ENCODE measurements around the gene CH25H.
"Not testable (repeated sequence)": the region's sequence is repeated elsewhere in the genome, so short reads cannot be mapped to it uniquely, and the experiment has no call there.

CH25H gene

GRCh38 chr10:89228146-89228545 is 21.0 kb upstream of the CH25H start:
- DNase-seq = no peak

GRCh38 chr10:89226891-89227290 is 19.8 kb upstream of the CH25H start:
- DNase-seq = no peak

DNA sequence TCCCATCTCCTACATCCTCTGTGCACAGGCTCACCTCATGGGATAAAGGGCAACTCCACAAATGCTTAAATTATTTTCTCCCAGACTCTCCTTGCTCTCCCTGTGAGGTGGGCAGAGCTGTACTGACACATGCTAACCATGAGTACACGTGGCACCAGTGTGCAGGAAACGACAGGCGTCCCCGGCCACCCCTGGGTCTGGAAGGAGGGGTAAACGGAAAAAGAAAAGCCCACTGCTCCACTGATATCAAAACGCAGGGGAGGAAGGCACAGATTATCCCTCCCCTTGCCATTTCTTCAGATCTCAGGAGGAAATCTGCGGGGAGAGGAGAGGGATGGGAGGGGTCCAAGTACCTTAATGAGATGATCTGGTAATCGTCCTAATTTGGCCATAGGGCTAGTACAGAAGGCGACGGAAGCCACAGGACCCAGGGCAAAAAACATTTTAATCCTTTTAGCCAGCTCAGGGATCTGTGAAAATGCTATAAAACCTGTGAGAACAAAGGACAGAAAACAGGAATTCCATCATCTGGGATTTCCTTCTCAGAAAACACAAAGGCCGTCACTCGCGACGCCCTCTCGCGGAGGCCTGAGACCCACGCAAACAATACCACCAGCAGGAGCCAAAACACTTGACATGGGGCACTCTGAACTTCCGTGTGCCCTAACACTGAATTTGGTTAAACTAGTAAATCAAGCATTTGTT is 17.8 kb upstream of the CH25H start:
- DNase-seq = no peak

DNA sequence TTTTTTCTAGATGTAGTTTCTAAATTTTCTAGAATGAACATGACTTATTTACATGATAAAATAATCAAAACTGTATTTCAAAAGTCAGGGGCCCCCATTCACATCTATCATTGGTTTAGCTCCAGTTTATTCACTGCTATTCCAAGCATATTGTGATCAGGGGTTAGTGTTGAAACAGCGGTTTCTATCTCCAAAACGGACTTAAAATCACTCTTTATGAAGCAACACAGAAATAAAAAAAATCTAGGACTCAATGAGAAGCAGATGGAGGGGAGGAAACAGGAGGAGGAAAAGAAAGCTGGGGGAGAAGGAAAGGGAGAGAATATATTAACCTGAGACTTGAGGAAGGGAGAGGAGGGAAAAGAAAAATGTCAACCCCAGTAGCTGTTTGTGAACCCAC is 14.8 kb upstream of the CH25H start:
- DNase-seq = no peak

- no peak for DNase-seq
These were observed 12.5 kb upstream of the CH25H start for GRCh38 chr10:89219513-89220218.

DNA sequence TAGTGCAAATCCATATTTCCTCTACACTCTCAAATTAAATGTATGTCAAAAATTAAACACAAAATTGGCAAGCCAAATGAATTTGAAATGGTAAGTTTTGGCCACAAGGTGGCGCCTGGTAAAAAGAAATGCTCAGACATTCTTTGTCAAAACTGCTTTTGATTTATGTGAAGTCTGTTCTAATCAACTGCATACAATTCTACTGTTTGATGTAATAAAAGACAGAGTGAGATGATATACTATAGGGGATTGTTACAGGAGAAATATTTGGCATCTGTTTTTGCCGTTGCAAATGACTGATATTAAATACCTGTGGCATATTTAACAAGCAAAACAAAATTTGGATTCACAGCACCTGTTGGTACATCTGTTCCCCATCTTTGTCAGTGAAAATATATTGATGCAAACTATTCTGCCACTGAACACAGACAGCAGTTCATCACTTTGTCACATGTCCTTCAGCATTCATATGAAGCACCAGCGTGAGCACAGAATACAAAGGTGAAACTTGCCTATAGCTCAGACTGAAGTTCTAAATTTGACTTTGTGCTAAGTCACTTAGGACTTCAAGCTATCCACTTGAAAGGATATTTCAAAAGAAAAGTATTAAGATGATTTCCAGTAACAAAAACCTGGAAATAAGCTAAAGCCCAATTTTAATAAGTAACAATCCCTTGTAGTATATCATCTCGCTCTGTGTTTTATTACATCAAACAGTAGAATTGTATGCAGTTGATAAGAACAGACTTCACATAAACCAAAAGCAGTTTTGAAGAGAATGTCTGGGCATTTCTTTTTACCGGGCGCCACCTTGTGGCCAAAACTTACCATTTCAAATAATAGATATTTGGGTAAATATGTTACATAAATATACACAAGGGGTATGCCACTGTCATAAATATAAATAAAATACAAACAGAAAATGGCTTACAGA is 10.2 kb upstream of the CH25H start:
- peak; percentile 54 for DNase-seq

- no peak for DNase-seq
These were observed 8.9 kb upstream of the CH25H start for GRCh38 chr10:89216056-89216455.

DNA sequence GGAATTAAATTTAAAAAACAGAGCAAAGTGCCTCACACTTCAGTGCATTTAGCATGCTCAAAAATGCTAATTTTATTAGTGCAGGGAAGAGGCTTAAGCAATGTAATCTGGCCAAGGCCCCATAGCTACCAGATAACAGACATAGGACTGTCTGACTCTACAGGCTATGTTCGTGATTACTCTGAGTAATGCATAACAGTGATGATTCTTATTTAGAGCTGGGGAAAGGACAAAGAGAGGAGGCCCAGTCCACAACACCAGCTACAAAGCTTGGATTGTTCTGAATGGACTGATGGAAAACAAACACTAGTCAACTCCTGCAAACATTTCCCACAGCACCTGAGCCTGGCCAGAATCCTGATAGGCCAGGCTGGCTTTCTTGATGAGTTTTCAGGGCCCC is 8.4 kb upstream of the CH25H start:
- no peak for DNase-seq

DNA sequence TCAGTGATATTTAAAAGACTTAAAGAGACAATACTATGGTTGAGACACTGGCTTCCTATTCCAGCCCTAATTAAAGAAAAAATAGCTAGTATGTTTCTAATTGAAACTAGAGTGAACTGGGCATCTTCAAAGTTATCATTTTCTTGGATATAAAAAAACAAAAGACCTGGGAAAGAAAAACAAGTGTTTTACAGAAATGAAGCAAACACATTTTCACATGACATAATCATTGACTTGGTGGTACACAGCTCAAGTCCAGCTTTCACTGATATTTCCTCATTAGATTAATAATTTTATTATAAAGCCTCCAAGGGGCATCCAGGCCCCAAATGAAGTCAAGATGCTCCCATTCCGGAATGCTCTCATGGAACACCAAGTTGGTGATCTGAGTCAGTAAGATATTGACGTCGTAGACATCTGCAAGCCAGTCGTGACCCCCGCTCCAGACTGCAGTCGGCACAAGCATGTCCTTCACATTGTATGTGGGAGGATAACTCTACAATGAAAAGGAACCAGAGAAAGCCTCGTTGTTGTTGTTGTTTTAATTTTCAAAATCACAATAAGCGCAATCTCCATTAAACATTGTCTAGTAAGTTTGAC is 7.5 kb upstream of the CH25H start:
- no peak for DNase-seq

DNA sequence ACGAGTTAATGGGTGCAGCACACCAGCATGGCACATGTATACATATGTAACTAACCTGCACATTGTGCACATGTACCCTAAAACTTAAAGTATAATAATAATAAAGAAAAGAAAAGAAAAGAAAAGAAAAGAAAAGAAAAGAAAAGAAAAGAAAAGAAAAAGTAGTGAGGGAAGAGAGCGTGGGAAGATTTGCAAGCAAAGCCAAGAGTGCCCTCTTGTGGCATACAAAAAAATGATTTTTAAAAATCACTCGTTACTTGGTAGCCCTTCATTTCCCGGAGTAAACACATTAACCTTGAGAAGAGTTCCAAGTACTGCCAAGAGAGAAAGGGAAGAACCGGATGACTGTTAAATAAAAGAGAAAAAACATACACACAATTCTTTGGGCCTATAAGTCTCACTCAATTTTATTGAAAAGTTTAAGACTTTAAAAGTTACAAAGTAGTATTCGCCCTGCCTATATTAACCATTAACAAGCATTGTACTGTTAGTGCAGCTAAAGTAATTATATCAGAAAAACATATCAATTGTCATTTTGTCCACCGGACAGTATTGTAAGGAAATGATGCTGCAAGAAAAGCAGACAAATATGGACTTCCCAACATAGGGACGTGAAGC is 6.2 kb upstream of the CH25H start:
- no peak for DNase-seq

- no peak for DNase-seq
These were observed 3.8 kb upstream of the CH25H start for GRCh38 chr10:89210794-89211425.

DNA sequence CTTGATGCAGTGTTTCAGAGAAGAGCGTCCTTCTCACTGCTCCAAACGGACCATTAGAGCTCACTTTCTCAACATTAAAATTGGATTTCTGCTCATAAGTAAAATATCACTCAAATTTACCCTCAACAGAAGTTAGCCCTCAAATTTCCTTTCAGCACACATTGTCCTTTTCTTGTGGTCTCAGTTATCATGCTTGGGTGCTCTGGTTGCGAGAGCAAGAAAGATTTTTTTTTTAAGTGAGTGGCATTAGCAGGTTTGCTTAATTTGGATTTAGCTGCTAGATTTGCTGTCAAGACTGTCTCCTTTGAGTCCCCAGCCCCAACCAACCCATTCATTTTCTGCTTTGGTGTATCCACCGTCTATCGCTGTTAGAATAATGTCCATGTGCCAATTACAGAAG is 2.6 kb upstream of the CH25H start:
- no peak for DNase-seq

DNA sequence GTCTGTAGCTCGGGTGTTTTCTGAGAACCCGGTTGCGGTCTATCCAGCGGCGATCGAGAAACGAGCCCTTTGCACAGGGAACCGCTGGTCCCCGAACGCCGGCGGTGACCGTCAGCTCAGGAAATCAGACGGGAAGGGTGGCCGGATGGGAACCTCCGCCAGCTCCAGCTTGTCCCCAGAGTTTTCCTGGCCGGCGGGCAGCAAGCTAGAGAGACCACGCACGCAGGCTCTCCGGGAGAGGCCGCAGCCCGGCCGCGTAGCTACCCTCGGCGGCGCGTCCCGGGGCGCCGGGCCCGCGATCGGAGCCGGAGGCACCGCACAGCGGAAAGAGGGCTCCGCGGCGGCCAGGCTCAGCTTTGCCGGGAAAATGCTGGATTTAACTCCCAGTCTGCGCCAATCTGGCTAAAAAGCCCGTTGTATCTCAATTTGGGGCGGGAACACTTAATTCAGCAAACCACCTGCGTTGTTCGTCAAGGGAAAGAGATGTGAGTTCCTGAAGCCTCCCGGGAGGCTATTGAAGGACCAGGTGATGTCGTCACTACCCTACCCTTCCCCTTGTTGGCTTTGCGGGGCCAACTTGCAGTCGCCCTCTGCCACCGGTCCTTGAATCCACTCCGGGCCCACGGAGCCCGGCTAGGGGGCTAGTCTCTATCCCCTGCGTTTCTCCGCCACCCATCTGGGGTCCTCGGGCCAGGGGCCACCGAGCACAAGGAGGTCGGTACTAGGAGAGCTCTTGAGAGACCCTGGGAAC is 859 bp upstream of the CH25H start:
- DNase-seq = peak; percentile 62

- peak; percentile 54 for DNase-seq
These were observed 526 bp downstream of the CH25H start for GRCh38 chr10:89206402-89207180.

DNA sequence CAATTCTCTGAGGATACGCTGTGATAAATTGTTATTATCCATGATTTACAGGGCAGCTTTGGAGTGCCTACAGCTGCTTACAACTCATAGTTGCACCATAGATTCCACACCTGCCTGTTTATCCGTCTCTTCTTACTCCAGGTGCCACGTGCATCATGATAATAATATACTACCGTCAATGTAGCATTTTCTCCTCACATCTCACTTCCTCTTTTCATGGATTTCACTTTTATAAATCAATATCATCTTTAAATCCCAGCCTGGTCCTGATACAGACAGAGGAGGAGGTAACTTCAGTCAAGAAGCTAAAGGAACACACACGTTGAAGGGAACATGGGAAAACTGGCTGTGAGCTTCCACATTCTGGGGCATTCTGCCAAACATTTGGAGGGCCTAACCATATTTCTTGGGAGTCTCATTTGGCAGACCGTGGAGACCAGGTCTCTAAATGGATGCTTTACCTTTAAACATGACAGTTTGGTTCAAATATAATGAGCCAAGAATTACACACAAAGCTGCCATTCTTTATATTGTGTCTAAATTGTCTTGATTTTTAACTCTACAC is 2.4 kb downstream of the CH25H start:
- no peak for DNase-seq

GRCh38 chr10:89203237-89203636 is 3.9 kb downstream of the CH25H start:
- no peak for DNase-seq

DNA sequence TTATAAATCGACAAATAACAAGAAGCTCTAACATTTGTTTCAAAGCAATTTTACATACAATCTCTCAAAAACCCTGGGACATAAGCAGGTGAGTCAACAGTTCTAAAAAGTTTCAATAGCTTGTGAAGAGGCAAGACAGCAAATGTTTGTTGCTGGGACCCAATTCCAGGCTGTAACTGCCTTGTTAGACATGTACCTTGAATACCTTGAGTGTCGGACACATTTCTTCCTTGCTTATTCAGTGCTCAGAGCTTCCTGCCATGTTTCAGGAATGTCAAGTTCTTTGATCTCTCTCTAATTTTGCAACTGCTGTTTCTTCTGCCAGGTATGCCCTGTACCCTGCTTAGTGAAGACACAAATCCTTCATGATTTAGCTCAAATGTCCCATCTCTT is 5.1 kb downstream of the CH25H start:
- DNase-seq = no peak

GRCh38 chr10:89201345-89202032 is 5.6 kb downstream of the CH25H start:
- no peak for DNase-seq

- no peak for DNase-seq
These were observed 9.6 kb downstream of the CH25H start for GRCh38 chr10:89197473-89197872.

GRCh38 chr10:89191301-89191700 is 15.8 kb downstream of the CH25H start:
- not testable (repeated sequence) for DNase-seq

Measured in femur (tissue), 1 donor.